GM18861 (cell line): ENCODE measurements around the gene MORC2.

Experiments
- ATAC-seq: cut with Tn5 transposase; IDR thresholded peaks from one replicate; pipeline ENCODE4 v1.9.1; 2021; ENCODE audit not compliant: unreplicated experiment

The MORC2 gene

DNA sequence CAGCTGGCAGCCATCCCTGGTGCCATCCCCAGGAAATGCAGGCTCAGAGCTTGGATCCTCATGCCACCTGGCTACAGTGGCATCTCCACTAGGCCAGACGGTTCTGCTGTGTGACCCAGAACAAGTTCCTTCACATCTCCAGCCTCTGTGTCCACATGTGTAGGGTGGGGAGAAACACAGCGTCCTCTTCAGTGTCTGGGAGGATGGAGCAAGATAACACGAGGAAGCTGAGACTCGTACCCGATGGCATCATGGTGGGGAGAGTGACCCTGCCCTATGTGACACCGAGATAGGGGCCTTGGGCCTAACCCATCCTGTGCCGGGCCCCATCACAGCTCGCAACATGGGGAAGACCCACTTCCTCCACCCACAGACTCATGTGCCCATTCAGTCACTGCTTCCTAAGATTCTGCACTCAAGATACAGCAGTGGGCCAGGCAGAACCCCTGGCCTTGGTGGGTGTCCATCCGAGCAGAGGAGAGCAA, 78.5 kb downstream of the MORC2 start:
- ATAC-seq = no peak

DNA sequence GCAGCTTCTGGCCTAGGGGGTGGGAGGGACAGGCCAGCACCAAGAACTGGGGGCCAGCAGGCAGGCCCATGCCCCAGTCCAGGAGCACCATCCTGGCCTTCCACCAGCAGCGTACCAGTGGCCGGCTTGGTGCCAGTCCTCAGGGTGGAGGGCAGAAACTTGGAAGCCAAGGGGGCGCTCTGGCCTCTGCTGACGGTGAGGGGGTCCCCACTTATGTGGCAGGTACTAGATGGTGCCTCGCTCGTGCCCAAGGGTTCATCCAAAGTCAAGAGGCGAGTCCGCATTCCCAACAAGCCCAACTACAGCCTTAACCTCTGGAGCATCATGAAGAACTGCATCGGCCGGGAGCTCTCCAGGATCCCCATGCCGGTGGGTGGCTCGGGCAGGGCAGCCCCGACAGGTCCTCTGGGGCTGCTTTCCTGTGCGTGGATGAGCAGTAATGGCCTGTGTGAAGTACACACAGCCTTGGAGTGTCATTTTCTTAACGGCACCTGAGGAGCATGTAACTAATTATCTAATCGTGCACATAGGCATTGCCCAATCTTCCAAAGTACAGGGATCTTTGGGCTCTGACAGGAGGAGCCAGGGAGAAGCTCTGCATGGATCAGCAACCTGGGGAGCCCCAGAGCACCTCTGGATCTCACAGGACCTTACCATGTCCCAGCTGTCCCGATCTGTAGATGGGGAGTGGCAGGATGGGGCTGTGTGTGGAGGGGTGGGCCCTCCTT, 79.1 kb downstream of the MORC2 start:
- ATAC-seq = no peak

DNA sequence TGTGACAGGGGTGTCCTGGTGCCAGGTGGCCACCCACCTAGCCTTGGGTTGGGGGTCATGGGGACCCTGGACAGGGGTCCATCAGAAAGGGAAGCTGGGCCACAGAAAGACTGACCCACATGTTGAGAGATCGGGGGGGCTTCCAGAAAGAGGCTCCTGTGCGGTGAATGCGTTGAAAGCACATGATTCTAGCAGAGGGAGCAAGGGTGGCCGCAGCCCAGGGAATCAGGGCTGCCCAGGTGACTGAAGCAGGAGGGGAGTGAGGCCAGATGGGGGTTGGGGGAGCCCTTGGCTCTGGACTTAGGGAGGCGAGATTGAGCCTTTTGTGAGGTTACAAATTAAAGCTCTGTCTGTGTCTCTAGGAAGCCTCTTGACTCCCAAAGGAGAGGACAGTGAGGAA, 80.7 kb downstream of the MORC2 start:
- no peak for ATAC-seq

DNA sequence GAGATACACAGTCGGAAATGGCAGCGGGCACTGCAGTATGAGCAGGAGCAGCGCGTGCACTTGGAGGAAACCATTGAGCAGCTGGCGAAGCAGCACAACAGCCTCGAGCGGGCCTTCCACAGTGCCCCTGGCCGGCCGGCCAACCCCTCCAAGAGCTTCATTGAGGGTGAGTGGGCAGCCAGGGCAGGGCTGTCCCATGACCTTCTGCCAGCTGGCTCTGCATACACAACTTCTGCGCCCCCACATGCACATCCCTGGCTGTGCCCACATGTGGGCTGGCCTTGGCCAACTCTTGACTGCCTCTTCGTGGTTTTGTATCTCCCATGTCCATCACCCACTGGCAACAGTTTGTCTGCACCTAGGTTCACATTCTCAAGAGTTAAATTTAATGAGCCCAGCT, 81.1 kb downstream of the MORC2 start:
- ATAC-seq = no peak

DNA sequence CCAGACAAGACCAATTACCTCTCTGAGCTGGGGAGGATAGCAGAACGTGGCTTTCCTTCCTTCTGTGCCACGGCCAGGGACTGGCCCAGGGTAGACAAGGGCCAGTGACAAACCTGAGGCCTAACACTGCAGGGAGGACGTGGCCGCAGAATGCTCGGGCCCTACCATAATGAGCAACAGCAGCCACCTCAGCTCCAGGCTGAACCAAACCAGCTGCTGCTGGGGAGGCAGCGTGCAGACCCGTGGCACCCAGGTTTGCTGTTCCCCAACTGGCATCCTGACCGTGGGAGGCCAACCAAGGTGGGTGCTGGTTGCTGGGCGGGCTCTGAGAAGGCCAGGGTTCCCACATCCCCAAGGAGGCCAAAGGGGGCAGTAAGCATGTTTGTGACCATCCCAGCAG, 83.0 kb downstream of the MORC2 start:
- ATAC-seq = no peak

DNA sequence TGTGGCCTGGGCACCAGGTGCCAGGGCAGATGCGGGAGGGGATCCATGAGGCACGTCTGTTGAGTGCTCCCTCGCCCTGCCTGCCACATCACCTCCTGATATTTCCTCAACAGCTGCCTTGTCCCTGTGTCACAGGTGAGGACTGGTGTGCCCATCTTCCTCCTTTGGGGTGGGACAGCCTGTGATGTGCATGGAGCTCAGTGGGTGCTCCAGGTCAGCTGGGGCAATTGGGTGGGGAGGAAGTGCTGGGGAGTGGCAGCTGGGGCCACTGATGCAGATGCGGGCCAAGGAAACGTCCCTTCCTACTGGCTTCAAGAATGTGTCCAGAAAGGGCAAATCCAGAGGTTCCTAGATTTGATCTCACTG, 83.6 kb downstream of the MORC2 start:
- no peak for ATAC-seq

DNA sequence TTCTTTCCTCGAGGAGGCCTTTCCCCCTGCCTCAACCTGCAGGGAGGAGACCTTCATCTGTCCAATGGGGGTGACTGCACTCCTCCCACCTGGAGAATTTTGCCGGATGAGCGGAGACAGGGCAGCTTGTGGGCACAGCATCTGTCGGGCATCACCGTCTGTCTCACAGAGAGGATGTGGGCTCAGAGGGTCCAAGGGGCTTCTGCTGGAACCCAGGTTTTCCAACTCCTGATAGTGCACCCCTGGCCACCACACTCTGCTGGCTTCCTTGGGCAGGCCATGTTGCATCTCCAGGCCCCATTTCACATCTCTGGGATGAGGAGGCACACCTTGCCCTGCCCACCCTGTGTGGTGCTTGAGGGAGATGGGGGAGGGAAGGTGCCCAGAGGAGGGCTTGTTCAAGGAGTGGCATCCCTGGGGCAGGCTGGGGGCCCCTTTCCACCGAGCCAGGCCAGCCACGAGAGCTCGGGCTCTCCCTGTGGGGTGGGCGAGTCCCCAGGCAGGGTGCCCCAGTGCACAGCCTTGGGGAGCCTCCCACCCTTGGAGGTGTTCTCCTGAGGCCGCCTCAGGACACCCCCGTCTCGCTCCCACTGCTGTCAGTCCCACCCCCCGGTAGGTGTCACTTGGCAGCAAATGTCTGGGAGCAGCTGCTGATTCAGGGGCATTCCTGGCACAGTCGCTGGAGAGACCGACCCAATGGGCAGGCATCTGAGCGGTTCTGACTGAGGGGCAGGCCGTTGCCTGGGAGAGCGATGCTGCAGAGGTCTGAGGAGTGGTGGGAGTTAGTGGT, 84.2 kb downstream of the MORC2 start:
- no peak for ATAC-seq

DNA sequence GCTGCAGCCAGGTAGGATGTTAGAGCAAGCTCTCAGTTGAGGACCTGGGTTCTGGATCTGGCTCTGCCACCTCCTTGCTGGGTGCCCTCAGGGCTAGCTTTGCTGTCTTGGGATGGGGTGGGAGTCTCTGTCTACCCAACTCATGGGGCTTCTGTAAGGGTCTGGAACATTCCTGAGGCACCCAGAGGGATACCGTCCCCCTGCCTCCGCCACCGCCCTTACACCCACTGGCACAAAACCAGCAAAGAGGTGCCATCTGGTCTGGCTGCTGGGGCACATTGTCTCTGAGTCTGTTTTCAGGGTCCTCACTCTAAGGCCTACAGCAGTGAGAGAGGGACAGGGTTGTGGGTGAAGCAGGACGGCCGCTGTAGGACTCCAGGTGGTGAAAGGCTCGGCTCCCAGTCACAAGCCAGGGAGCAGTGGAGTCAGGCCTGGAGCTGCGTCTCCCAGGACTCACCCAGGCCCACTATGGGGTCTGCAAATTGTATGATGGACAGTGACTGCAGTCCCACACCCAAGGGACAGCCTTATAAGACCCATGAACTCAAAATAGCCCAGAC, 84.9 kb downstream of the MORC2 start:
- ATAC-seq = no peak

DNA sequence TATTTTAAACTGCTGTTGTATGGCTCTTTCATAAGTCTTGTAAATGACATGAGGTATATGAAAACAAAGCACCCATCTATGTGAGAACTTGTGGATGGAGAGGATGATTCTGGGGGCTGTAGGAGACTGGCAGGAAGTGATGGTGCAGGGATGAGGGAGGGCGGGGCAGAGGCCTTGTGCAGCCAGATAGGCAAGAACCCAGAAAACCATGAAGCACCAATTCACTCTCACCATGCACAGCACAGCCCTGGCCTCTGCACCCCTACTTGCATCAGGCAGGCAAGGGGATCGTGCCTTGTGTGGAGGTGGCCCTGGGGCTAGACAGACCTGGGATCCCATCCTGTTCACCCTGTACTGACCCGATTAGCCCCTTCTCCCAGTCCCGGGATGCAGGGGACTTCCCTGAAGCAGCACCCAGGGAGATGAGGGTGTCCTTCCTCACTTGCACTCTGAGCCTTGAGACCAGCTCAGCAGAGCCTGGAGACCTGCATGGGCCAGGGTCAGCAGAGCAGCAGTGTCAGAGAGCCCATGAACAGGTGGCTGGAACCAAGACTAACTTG, 85.5 kb downstream of the MORC2 start:
- no peak for ATAC-seq

DNA sequence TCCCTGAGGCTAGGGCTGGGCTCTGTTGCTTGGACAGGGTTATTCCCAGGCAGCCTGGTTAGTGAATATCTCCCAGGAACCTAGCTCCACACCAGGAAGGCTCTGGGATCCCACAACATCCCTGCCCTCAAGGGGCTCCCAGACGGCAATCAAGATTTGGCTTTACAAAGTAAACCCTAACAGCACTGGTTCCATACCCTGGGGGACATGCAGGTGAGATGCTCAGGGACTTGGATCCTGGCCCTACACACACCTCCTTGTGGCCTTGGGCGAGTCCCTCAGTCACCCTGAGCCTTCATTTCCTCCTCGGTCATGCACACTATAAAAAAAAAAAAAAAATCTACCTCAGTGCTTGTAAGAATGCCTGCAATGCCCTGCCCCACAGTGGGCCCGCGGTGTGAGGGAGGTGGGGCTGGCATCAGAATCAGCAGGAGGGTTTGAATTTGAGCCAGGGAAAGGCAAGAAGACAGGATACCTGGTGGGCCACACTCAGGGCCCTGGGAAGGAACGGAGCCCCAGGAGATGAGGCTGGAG, 86.3 kb downstream of the MORC2 start:
- no peak for ATAC-seq

DNA sequence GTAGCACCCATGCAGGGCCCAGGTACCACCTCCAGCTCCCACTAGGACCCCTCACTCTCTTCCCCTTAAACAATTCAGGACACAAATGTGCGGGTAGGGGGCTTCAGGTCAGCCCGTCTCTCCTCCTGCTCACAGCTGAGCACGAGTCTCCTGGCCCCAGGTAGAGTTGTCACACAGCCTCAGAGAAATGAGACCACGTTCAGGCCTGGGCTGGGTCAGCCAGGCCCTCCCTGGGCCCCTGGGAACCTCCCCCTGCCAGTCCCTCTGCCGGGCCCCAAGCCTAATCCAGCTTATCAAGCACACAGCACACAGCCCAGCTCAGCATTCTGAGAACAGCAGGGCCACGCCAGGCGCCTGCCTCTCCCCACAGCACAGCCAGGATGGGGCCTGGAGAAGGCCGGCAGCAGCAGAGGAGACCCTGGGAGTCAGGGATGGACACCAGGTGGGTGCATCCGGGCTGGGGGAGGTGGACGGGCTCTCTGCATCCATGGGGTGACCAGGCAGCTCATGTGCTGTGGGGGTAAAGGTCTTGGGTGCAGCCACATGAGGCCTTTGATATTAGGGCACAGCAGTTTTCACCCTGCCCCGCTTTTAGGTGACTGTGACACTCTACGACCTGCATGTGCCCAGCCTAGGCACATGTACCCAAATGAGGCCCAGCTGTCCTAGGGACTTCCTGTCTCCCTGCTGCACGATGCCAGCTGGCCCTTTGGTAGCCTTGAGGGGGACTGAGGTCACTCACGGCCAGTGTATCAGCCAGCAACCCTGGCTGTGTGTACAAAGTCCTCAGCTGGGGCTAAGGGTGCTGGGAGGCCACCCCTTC, 87.0 kb downstream of the MORC2 start:
- ATAC-seq = no peak

DNA sequence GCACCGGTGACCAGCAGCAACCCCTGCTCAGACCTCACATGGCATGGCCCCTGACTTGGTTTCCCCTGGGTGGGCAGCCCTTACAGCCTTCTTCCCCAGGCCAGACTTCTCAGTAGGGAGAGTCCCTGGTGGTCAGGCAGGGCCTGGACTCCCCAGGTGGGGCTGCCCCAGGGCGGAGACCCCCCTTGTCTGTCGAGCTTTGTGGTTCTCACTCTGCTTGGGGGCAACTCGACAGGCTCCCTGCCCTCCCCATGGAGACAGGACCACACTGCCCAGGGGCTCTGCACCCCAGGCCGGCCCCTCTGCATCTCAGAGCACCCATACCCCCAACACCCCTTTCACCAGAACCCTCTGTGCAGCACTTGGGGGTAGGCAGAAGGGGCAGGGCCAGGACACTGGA, 87.7 kb downstream of the MORC2 start:
- ATAC-seq = no peak

DNA sequence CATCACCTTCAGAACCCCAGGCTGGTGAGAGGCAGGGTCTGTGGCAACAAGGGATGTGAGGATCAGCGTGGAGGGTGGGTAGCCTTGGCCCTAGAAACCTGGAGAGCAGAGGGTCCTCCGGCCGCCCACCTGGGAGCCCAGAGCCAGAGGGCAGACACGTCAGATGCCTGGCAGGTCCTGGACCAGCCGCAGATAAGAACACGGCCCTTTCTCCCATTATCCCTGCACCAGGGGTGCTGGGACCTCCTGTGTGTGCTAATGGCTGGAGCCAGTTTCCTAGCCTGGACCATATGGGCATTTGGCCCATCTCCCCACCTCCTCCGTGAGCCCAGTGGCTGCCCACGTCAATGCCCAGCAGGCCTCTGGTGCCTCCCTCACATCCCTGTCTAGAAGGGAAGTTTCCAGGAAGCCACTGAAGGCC, 88.4 kb downstream of the MORC2 start:
- ATAC-seq = no peak

DNA sequence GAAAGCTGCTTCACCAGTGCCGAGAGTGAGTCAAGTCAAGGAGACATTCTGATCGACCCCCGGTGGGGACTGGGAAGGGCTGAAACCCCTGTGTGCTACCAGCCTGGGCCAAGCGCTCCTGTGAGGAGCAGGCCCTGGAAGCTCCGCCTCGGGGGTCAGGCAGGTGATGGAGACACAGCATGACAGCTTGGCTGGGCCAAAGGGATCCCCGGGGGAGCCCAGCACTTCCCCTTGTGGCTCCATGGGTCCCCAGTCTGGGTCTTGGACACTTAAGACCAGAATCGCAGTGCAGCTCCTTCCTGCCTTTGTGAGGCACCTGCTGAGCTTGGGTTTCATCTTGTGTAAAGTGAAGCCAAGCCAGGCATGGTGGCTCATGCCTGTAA, 89.2 kb downstream of the MORC2 start:
- ATAC-seq = no peak

DNA sequence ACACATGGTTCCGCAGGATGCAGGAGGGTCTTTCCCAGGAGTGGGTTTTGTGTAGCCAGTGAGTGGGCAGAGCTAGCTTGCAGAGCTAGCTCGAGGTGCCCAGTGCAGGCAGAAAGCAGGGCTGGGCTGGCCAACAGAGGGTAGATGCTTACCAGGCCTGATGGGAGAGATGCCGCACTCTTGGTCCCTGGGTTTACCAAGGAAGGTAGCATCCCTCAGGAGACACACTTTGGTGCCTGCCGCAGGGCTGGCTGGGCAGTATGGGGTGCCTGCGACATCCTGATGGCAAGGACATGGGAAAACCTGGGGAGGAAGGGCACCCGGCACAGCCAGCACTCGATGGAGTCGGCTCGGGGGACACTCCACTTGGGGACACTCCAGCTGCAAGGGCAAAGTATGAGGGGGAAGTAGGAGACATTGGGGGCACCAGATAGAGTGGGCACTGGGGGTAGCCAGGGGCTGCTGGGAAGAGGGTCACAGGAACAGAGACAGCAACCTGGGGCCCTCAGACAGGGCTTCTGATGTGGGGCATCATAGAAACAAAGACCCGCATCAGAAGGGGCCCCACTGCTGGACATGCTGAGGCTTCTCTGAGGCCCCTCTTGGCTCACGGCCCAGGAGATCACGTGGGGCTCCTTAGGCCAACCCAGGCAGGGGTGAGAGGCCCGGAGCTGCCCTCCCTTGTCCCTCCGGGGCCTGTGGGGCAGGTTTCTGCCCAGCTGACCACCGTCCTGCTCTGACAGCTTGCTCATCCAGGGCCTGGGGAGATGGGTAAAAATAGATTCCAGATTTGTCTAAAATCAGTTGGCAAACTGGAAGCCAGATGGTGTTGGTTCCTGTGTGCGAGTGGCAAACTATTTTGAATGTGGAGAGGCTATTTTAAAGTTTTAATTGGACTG, 89.8 kb downstream of the MORC2 start:
- ATAC-seq = no peak

DNA sequence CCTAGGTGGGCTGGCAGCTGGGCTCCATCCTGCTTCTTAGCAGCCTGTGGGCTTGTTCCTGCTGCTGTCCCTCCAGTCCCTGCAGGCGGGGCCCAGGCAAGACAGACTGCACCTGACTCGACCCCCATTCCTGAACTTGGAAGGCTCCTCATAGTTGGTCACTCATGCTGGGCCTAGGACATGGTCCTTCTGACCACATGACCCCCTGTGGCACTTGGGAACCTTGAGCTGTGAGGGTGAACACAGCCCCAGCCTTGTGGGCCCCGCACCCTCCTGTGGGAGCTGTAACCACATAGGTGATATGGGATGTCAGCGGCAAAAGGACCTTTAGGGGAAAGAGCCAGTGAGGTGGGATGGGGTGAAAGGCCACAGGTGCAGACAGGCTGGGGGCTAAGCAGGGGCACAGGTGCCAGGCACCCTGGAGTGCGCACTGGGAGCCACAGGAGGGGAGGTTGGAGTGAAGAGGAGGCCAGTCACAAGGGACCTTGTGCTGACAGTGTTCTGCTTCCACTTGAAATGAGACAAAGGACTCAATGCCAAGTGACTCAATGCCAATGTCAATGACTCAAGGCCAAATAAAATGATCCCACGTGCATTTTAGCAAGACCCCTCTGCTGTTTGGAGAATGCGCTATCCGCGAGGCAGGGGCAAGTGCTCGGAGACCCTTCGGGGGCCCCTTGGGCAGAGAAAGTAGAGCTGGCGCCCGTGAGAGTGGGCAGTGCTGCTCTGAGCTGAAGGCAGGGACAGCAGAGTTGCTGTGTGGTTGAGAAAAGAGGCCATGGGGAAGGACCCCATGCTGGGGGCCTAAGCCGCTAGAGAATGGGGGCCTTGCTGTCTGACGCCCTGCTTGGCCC, 90.7 kb downstream of the MORC2 start:
- ATAC-seq = no peak

DNA sequence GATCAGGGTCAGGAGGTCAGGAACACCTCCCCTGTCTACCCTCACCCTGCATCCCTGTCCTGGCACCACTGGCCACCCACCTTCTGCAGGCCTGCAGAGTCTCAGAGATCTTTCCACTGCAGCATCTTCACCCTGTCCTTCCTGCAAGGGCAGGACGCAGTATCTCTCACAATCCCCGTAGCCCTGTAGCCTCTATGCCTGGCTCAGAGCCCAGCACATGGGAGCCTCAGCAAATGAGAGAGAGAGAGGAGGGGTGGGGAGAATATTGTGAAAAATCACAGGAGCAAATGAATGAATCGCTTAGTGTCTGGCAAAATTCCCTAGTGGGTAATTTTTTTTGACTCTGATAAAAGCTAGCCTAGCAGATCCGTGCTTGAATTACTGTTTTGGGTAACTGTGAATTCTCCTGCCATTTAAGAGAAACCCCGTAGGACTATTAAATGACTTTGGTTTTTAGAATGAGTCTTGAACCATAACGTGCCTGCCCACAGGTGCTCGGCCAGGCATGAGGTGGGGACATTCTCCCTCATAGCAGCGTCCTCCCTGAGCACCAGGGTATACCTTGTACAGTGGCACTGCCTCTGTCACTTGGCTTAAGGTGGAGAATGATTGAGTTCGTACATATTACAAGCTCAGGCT, 91.5 kb downstream of the MORC2 start:
- no peak for ATAC-seq

DNA sequence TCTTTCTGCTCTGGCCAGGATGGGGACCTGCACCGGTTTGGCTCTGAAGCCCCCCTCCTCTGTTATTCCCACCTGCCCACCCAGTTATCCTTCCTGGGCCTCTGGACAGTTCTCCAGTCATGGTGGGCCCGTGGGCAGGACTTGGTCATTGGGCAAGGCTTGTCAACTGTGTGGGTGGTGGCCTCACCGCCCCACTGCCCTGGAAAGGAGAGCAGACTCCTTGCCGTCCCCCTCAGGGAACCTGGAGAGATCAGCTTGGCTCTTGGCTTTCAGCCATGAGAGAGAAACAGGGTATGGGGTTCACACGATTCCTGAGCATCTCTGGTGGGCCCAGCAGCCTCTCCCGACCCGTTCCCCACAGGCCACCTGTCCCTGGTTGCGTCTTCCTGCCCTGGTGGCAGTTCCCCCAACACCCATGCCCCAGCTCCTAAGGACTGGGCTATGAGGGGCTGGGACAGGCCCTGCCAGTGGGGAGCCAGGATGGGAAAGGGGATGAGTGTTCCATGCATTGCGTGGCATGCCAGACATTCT, 92.3 kb downstream of the MORC2 start:
- no peak for ATAC-seq
